Osteoblast (primary cell): ENCODE results near the gene FUT9. TPM values are rescaled to one million over a fixed set of nuclear protein-coding genes. Genes with fewer than 3 reads are reported as not detected.

Experiments
- DNase-seq: peaks from one replicate; pipeline ENCODE4 v3.0.0; 2011; ENCODE audit warnings: low spot score, mixed read lengths; ENCODE audit not compliant: insufficient read length; ENCODE audit errors: missing footprints
- H2AFZ ChIP-seq: 2 replicates; pipeline ENCODE4 v1.6.0; 2011; ENCODE audit warnings: mild to moderate bottlenecking, low read length
- H3K27ac ChIP-seq: 2 replicates; pipeline ENCODE4 v1.5.1; 2011; ENCODE audit warnings: mild to moderate bottlenecking, low read depth, low read length, moderate library complexity
- H3K27me3 ChIP-seq: 2 replicates; pipeline ENCODE4 v1.6.0; 2012; ENCODE audit warnings: mild to moderate bottlenecking, control low read depth, inconsistent platforms, low read length, moderate library complexity; ENCODE audit not compliant: insufficient read depth
- H3K36me3 ChIP-seq: 2 replicates; pipeline ENCODE4 v1.5.1; 2011; ENCODE audit warnings: mild to moderate bottlenecking, low read length, control low read depth, moderate library complexity; ENCODE audit not compliant: insufficient read depth
- H3K4me1 ChIP-seq: 2 replicates; pipeline ENCODE4 v1.5.1; 2011; ENCODE audit warnings: mild to moderate bottlenecking, low read length, control low read depth, moderate library complexity; ENCODE audit not compliant: insufficient read depth
- H3K4me2 ChIP-seq: 2 replicates; pipeline ENCODE4 v1.6.0; 2011; ENCODE audit warnings: mild to moderate bottlenecking, low read length; ENCODE audit not compliant: insufficient read depth
- H3K4me3 ChIP-seq: fragments of 200-600 bp; sonication (generic); 3 replicates; pipeline ENCODE4 v1.5.1; 2012; ENCODE audit warnings: mild to moderate bottlenecking, low read length, inconsistent platforms; ENCODE audit not compliant: insufficient read depth
- H3K79me2 ChIP-seq: 2 replicates; pipeline ENCODE4 v1.6.0; 2012; ENCODE audit warnings: mild to moderate bottlenecking, low read length, control low read depth, inconsistent platforms; ENCODE audit not compliant: insufficient read depth
- H3K9me3 ChIP-seq: 2 replicates; pipeline ENCODE4 v1.5.1; 2011; ENCODE audit warnings: low read depth, low read length, control low read depth
- H4K20me1 ChIP-seq: 2 replicates; pipeline ENCODE4 v1.6.0; 2012; ENCODE audit warnings: mild to moderate bottlenecking, low read length, control low read depth; ENCODE audit not compliant: insufficient read depth
- CTCF ChIP-seq: IDR thresholded peaks from 2 replicates; pipeline ENCODE4 v1.5.1; 2011; ENCODE audit warnings: mild to moderate bottlenecking, low read depth, low read length, moderate library complexity; ENCODE audit errors: extremely low read depth
- total RNA-seq: library from RNA; depleted of rRNA; stranded (reverse); fragments of >200 nt; gene quantifications from 2 replicates; pipeline ENCODE4 v1.2.3, GENCODE V29; 2012

Gene FUT9
- total RNA-seq, 1 donor: not detected

- no peak overlapping the region for H3K4me3 ChIP-seq
- TF ChIP-seq CTCF: no peak
- peaks cover 5% of the 10 kb centered on the region for H3K9me3 ChIP-seq
- H3K27me3 ChIP-seq: no peaks in the 10 kb centered on the region
- no peaks in the 10 kb centered on the region for H3K79me2 ChIP-seq
- H3K36me3 ChIP-seq: no peaks in the 10 kb centered on the region
- H2AFZ ChIP-seq: no peak overlapping the region
- H3K4me2 ChIP-seq: no peak overlapping the region
- no peak overlapping the region for H3K27ac ChIP-seq
- H4K20me1 ChIP-seq: no peaks in the 10 kb centered on the region
- H3K4me1 ChIP-seq: no peaks in the 10 kb centered on the region
- no peak for DNase-seq
Observed at GRCh38 chr6:96060249-96060648, 44.5 kb downstream of the FUT9 start.

GRCh38 chr6:96065213-96065612 is 49.4 kb downstream of the FUT9 start:
- Histone ChIP-seq H3K4me2 (no peak overlapping the region), H4K20me1 (no peaks in the 10 kb centered on the region), H3K9me3 (peaks cover 3% of the 10 kb centered on the region), H3K4me3 (no peak overlapping the region), H3K79me2 (no peaks in the 10 kb centered on the region), H2AFZ (no peak overlapping the region), H3K27ac (no peak overlapping the region), H3K36me3 (no peaks in the 10 kb centered on the region), H3K27me3 (no peaks in the 10 kb centered on the region), H3K4me1 (no peaks in the 10 kb centered on the region)
- no peak for TF ChIP-seq CTCF
- DNase-seq: no peak

GRCh38 chr6:96066376-96066775 is 50.6 kb downstream of the FUT9 start:
- DNase-seq: no peak
- no peaks in the 10 kb centered on the region for H3K36me3 ChIP-seq
- H3K4me3 ChIP-seq: no peak overlapping the region
- no peaks in the 10 kb centered on the region for H4K20me1 ChIP-seq
- peaks cover 3% of the 10 kb centered on the region for H3K9me3 ChIP-seq
- no peaks in the 10 kb centered on the region for H3K4me1 ChIP-seq
- no peaks in the 10 kb centered on the region for H3K79me2 ChIP-seq
- H3K27ac ChIP-seq: no peak overlapping the region
- no peak overlapping the region for H2AFZ ChIP-seq
- no peaks in the 10 kb centered on the region for H3K27me3 ChIP-seq
- no peak for TF ChIP-seq CTCF
- H3K4me2 ChIP-seq: no peak overlapping the region

- TF ChIP-seq CTCF: no peak
- Histone ChIP-seq H3K9me3 (no peaks in the 10 kb centered on the region), H2AFZ (no peak overlapping the region), H3K27ac (no peak overlapping the region), H3K4me3 (no peak overlapping the region), H3K4me2 (no peak overlapping the region), H3K79me2 (no peaks in the 10 kb centered on the region), H3K36me3 (no peaks in the 10 kb centered on the region), H4K20me1 (no peaks in the 10 kb centered on the region), H3K4me1 (no peaks in the 10 kb centered on the region), H3K27me3 (no peaks in the 10 kb centered on the region)
- no peak for DNase-seq
Observed at GRCh38 chr6:96073555-96073954, 57.8 kb downstream of the FUT9 start.
